ENCODE data around the gene WDR82. TPM values are rescaled to one million over a fixed set of nuclear protein-coding genes. Genes with fewer than 3 reads are reported as not detected.

WDR82 gene
- total RNA-seq, 1 donor from 2014 or later, result 39.0 TPM

DNA sequence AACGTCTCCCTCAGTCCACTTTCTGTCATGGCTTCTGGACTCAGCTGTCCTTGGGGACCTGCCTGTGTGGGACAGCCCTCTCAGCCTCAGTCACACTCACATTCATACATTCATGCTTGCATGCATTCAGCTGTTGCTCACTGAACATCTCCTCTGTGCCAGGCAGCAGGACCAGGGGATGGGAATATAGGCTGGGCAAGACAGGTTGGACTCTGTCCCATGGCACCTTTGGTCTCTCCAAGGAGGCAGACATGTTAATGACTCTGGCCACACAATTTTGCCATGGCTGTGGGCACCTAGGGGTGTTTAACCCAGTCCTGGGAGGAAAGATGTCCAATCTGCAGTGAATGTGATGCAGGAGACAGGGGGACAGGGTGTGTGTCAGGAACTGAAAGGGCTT is 29.9 kb upstream of the WDR82 start:
- DNase-seq (ENCODE audit: low spot score), result no peak

DNA sequence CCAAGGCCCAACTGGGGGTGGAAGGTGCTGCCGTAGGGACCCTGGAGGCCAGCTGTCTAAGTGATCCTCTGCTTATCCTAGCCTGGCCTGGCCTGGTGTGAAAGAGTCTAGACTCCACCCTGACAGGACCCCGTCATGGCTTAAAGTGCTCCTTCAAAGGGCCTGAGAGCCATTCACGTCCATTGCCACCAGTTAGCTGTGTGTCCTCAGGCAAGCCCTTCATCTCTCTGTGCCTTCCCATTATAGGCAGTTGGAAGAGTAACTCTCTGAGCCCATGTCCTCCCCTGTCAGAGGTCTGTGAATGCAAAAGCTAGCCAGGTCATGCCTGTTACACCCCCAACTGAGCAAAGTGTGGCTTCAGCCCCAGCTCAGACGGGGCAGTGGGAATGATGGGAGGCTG is 28.5 kb upstream of the WDR82 start:
- no peak for DNase-seq (ENCODE audit: low spot score)

DNA sequence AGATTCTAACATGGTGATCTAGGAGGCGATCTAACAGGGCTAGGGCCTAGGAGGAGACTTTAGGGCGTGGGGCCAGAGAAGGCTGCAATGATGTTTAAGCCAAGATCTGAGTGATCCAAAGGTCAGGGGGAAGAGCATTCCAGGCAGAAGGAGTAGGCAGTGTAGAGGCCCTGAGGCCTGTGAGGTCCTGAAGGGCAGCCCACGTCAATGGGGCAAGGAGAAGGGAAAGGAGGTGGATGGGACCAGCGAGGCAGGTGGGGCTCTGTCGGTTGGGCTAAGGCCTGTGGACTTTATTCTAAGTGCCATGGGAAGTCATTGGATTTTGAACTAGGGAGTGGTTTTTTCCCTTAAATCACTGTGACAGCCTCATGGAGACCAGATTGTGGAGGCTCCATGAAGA is 27.5 kb upstream of the WDR82 start:
- no peak for DNase-seq (ENCODE audit: low spot score)

DNA sequence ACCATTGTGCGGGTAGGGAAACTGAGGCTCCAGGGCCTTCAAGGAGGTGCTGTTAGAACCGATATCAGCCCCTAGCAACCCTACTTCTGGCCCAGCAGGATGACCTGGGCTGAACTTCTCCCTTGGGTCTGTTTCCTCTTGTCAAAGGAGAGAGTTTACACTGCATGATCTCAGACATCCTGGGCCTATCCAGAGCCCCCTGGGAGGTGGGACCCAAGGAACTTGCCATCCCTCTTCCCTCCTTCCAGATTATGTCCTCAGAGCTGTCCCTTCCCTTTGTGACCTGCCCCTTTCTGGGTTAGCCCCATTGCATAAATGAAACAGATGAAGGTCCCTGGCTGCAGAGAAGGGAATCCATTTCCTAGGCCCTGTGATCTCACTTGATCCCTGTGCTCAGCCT is 25.4 kb upstream of the WDR82 start:
- DNase-seq (ENCODE audit: low spot score), result no peak

DNA sequence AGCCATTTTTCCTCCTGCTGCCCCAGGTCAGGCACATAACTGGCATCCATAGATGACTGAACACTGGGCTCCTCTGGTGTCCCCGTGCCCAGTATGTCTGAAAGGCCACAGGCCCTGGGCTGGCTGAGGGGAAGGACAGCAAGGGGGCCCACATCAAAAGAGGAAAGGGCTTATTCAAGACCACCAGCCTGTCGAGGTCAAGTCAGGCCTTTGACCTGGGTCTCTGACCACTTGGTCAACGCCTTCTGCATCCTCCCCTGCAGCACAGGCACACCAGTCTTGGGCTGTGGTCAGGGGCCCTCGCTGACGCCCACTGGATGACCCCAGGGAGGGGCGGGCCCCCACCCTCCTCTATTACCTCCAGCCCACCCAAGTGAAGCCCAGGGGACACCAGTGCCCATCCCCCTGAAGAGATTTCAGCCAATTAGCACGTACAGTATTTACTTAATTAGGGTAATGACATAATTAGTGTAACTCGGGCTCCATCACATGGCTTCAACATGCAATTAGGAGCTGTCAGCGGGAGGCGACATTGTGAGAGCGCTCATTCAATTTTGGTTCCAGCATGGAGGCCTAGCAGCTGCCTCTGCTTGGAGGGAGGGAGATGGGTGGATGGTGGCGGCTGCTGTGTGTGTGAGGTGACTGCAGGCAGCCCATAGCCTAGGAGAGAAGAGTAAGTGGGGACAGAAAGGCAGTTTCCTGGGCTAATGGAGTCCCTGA is 24.1 kb upstream of the WDR82 start:
- DNase-seq (ENCODE audit: low spot score), result no peak

DNA sequence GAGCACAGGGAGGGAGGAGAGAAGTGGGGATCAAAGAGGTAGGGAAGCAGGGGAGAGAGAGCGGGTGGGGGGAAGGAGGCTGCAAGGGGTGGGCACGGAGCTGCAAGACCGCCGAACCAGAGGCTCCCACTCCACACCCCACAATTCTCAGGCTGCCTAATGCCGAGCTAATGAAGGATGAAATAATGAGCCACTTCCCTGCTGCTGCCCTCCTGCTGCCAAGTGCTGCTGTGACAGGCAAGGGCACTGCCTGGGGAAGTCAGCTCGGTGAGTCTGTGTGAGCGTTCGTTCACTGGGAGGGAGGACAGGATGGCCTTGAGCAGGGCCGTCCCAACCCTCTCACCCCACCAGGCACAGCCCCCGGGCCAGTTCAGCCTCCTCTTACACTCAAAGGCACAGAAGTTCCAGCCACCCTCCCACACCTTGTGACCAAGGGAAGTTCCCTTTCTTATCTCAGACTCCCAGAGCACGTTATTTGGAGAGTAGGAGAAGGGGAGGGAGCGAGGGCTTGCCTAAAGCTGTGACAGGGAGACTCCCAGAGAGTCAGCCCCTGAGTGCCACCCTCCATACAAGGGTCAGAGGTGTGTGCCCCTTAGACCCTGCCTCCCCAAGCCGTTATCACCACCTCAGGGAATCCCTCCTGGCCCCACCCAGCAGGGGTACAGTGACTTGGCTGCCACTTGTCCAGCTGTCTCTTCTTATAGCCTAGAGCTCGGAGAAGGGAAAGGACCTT is 21.6 kb upstream of the WDR82 start:
- peak; percentile 38 for DNase-seq (ENCODE audit: low spot score)

DNA sequence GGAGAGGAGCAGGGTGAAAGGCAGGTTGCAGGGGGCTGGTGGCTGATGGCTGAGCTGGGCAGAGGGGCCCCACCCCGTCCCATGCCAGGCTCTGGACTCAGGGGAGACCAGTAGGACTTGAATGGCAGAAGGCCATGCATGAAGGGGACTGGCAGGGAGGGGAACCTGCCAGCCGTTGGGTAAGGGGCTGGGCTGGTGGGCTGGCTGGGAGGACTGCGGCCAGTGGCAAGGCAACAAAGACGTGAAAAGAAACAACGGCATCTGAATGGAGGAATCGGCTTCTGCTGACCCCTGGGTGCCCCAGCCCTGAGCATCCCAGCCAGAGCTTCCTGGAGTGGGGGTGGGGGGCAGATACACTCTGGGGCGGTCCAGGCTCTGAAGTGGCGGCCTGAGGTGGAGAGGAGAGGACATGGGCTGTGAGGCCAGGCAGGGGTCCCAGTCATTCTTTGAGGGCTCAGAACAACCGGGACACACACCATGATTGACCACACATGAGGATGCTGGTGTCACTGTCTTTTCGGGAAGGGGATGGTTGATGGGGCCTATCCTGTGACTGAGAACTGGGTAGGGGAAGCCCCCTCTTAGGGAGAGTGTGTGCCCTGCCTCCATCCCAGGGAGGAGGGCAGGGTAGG is 20.9 kb upstream of the WDR82 start:
- no peak for DNase-seq (ENCODE audit: low spot score)

DNA sequence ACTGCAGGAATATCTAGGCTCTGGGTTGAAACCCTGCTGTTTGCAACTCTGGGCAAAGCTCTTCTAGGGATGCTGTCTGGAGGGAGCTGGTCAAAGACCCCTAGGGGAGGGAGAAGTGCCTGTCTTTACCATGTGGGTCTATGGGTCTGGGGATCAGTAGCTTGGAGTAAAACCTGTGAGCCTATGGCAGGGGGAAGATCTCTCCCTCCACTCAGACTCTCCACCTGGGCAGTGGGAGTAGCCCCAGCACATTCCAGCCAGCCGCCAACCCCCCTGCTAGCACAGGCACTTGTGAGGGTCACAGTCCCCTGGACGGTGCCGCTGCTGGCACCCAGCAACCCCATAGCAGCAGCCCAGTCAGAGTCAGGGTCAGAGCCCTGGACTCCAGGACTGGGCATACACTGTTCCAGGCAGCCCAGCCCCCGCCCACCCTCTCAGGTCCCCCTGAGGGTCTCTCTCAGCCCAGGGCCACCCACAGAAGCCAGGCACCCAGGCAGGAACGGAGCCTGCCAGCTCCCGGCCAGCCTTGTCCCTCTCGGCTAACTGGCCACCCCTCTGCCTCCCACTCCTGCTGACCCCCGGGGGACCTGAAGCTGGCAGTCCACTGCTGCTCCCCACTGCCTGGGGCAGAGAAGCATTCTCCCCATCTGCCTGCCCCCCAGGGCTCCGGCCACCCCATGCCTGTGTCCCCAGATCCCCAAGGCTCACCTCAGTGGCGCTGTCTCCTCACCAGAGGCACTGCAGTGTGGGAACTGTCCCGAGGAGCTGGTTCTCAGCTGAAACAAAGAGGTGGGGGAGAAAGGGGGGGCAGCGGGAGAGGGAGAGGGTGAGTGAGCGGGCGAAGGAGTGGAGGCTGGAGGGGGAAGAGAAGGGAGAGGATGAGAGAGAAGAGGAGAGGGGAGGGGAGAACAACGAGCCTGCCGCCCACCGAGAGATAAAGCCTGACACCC is 20.0 kb upstream of the WDR82 start:
- DNase-seq (ENCODE audit: low spot score), result peak; percentile 22

DNA sequence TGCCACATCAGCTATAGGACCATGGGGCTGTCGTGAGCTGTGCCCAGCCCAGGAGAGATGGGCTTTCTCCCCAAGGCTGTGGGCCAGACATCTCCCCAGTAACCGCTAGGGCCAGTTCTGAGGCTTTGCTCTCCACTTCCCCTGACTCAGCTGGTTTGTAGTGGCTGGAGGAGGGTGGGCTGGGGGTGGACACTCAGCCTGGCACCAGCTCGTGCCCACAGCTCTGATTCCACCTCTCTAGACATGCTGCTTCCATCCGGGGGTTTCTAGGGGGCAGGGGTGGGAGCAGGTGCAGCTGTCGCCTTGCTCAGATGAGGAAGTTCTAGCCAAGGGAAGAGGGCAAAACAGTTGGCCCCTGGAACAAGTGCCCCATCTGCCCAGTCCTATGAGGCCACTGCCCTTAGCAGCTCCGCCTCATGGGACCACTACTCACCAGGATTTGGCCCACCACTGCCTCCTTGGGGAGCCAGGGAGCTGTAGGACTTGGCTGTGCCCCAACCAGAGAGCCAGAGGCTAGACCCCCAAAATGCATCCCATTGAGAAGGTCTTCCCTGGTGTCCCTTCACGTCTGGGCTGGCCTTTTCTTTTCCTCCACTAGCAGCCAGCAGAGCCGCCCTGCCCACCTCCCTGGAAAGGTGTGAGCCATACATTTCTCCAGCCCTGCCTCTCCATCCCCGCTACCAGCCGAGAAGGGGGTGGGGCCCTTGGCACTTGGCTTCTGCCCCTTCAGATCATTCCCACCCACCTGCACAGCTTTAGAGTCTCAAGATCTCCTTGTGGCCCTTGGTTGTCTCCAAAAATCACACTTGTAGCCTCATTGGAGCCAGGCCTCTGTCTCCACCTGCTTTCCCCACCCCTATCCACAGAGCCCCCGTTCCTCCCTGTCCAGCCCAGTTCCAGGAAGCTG is 19.0 kb upstream of the WDR82 start:
- no peak for DNase-seq (ENCODE audit: low spot score)

DNA sequence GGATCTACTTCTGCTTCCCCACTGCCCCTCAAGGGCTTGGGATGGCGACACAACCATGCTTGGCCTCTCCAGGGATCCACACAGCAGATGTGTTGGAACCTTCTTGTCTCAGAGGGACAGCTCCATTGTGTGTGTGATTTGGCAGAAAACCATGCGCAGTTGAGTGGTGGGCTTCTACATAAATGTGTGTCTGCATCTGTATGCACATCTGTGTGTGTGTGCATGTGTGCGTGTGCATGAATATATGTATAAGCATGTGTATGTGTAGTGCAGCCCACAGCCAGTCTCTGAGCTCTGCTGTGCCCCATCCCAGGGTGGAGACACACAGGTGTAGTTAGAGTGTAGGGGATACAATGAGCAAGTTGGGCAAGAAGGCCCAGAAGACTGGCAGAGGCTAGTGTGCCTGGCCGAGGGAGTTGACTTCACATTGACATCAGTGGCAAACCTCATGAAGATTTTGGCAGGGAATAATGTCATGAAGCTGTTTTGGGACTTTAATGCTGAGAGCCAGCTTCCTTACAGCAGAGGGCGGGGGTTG is 17.3 kb upstream of the WDR82 start:
- DNase-seq (ENCODE audit: low spot score), result no peak

DNA sequence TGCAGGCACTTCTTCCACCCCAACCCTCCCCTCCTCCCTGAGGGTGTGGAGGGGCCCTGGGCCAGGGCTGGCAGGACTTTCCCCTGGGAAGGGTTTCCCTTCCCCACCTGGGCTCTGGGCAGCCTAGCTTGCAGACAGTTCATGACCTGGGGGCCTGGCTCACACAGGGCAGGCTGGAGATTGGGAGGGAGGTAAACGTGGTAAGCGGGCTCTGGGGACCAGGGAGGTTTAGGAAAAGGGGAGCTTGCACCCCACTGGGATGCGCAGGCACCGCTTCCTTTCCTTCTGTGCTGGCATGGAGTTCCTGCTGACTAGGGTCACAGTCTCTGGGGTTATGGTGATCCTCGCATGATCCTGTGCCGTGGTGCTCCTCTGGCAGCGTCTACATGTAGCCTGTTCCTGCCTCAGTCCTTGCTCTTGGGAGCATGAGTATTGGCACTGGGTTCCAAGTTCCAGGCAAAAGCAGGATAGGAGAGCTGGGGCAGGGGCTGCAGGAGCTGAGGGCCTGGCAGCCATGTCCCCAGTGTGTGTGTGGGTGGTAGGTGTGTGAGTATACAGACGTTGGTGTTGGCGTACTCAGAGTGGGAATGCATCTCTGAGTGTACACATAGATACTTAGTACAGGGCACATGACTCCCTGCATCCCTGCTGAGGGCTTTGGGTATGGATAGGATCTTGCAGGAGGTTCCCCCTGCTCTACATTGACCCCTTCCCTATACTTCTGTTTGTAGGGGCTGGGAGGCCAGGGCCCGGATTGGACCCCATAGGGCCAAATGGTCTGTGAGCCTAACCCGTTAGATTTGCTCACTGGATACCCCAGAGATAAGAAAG is 16.1 kb upstream of the WDR82 start:
- no peak for DNase-seq (ENCODE audit: low spot score)

DNA sequence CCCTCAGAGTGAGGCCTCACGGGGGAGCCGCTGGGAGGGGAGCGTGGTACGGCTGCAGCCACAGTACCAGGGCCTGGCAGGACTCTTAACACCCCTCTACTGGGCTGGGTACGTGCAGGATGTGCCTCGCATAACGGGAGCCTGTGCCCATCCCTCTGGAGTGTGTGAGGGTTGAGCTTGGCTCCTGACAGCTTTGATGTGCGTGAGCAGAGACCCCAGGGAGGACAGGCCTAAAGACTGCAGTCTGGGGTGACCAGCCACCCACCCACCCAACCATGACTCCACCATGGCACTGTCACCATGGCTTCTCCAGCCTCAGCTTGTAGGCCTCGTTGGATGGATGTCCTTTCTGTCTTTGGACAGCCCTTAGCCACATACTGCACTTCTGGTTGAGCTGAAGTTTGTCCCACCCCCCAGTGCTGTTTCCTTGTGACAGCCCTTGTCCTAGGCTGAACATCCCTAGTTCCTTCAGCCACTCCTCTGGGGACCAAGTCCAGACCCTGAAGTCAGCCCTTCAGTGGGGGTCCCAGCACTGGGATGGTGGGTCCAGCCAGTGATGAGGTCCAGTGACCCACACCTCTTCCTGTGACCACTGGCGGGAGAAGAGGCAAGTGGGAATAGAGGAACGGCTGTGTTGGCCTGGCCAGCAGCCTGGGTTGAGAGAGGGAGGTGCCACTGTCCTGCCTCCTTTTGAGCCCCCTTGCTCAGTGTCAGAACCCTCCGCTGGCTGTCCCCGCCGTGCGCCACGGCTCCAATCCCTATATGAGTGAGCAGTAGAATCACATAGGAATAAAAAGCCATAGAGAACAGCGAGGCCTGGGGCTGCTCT is 15.3 kb upstream of the WDR82 start:
- no peak for DNase-seq (ENCODE audit: low spot score)

DNA sequence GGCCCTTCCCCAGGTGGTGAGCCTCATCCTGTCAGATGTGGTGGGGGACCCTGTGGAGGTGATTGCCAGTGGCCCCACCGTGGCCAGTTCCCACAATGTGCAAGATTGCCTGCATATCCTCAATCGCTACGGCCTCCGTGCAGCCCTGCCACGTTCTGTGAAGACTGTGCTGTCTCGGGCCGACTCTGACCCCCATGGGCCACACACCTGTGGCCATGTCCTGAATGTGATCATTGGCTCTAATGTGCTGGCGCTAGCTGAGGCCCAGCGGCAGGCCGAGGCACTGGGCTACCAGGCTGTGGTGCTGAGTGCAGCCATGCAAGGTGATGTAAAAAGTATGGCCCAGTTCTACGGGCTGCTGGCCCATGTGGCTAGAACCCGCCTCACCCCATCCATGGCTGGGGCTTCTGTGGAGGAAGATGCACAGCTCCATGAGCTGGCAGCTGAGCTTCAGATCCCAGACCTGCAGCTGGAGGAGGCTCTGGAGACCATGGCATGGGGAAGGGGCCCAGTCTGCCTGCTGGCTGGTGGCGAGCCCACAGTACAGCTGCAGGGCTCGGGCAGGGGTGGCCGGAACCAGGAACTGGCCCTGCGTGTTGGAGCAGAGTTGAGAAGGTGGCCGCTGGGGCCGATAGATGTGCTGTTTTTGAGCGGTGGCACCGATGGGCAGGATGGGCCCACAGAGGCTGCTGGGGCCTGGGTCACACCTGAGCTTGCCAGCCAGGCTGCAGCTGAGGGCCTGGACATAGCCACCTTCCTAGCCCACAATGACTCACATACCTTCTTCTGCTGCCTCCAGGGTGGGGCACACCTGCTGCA is 14.0 kb upstream of the WDR82 start:
- DNase-seq (ENCODE audit: low spot score), result no peak

DNA sequence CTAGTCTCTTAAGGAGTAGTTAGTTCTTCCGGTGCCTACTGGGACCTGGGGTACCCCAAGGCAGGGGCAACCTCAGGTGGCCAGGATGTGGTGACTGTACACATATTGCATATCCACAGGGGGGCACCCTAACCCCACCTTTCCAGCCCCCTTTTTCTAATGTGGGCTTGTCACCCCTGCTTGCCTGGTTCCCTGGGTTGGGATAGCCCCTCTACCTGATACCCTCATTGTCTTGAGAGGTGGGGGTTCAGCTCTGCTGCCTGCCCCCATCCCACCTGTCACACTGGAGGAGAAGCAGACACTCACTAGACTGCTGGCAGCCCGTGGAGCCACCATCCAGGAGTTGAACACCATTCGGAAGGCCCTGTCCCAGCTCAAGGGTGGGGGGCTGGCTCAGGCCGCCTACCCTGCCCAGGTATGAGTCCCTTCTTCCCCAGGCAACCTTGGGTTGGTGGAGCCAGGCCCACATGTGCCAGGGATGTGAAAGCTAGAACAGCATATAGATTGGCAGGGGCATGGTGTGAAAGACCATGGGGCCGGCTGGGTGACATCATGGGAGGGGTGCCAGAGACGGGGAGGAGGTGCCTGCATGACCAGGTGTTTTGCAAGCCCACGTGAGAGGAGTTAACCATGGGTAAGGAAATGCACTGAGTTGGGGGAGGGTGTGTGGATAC is 13.2 kb upstream of the WDR82 start:
- peak; percentile 18 for DNase-seq (ENCODE audit: low spot score)

DNA sequence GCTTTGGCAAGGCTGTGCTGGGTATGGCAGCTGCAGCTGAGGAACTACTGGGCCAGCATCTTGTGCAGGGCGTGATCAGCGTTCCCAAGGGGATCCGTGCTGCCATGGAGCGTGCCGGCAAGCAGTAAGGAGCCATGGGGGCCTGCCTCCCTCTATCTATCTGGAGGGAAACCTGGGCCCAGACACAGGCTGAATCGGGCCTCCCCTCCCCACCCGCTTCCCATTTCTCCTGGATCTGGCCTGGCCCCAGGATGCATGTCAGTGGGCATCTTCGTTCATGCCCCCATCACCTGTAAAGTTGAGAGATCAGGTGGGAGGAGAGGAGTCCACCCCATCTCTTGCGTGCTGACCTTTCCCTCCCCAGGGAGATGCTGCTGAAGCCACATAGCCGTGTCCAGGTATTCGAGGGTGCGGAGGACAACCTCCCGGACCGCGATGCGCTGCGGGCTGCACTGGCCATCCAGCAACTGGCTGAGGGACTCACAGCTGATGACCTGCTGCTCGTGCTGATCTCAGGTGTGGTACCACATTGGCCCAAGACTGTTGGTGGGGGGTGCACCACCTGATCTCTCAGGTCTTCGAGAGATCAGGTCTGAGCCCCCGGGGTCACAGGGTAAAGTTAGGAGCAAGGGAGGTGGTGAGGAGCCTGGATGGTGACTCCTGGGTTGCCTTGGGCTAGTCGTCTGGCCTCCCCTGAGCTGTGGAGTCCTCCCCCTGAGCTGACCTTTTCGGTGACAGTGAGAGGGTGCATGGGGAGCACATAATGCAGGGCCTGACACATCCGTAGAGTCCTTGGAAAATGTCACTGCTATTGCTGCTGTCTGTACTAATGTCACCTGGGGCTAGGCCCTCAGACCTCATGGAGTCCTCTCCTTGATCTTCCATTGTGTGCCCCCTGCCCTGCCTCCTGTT is 12.4 kb upstream of the WDR82 start:
- no peak for DNase-seq (ENCODE audit: low spot score)

Measured in umbilical cord (tissue), 2 donors.